ENCODE measurements around the gene RP2.

- TF ChIP-seq, protein P1, sequence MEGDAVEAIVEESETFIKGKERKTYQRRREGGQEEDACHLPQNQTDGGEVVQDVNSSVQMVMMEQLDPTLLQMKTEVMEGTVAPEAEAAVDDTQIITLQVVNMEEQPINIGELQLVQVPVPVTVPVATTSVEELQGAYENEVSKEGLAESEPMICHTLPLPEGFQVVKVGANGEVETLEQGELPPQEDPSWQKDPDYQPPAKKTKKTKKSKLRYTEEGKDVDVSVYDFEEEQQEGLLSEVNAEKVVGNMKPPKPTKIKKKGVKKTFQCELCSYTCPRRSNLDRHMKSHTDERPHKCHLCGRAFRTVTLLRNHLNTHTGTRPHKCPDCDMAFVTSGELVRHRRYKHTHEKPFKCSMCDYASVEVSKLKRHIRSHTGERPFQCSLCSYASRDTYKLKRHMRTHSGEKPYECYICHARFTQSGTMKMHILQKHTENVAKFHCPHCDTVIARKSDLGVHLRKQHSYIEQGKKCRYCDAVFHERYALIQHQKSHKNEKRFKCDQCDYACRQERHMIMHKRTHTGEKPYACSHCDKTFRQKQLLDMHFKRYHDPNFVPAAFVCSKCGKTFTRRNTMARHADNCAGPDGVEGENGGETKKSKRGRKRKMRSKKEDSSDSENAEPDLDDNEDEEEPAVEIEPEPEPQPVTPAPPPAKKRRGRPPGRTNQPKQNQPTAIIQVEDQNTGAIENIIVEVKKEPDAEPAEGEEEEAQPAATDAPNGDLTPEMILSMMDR (IDR thresholded peaks at IDR 0.05; ENCODE audit: low read depth, low read length), result no peak
- TF ChIP-seq MYC (IDR thresholded peaks at IDR 0.05; ENCODE audit: low read depth, low read length) (no peak), POLR2A (IDR thresholded peaks at IDR 0.05; ENCODE audit: extremely low read depth, insufficient read length) (no peak), MAX (IDR thresholded peaks at IDR 0.05; ENCODE audit: low read depth, low read length) (no peak)
Observed at GRCh38 chrX:46788902-46789301, 47.9 kb upstream of the RP2 start.

All from NB4 (cell line).